Measurements from ENCODE around the gene OLR1. TPM values are rescaled to one million over a fixed set of nuclear protein-coding genes. Genes with fewer than 3 reads are reported as not detected.

Gene OLR1
- total RNA-seq, 1 donor from 2014 or later = not detected

DNA sequence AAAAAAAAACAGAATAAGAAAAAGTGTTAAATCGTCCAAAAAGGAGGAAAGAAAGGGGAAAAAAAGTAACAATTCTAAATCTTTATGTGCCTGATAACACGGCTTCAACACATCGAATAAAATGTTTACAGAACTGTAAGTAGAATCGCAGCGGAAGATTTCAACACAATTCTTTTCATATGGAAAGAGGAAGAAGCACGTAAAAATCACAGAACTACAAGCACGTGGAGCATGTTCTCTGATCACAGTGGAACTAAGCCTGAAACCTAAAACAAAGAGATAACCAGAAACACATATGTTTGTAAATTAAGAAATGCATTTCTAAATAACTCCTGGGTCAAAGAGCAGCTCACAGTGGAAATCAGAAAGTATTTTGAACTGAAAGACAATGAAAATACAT lies 50.7 kb downstream of the OLR1 start:
- Mint-ChIP-seq H3K4me1 (no peaks in the 10 kb centered on the region), H3K9me3 (no peaks in the 10 kb centered on the region), H3K27ac (ENCODE audit: unreplicated experiment) (no peak overlapping the region), H3K36me3 (ENCODE audit: low read depth) (no peaks in the 10 kb centered on the region), H3K4me3 (no peak overlapping the region), H3K27me3 (ENCODE audit: low read depth) (no peaks in the 10 kb centered on the region)
- TF ChIP-seq, protein P1, sequence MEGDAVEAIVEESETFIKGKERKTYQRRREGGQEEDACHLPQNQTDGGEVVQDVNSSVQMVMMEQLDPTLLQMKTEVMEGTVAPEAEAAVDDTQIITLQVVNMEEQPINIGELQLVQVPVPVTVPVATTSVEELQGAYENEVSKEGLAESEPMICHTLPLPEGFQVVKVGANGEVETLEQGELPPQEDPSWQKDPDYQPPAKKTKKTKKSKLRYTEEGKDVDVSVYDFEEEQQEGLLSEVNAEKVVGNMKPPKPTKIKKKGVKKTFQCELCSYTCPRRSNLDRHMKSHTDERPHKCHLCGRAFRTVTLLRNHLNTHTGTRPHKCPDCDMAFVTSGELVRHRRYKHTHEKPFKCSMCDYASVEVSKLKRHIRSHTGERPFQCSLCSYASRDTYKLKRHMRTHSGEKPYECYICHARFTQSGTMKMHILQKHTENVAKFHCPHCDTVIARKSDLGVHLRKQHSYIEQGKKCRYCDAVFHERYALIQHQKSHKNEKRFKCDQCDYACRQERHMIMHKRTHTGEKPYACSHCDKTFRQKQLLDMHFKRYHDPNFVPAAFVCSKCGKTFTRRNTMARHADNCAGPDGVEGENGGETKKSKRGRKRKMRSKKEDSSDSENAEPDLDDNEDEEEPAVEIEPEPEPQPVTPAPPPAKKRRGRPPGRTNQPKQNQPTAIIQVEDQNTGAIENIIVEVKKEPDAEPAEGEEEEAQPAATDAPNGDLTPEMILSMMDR (conservative IDR thresholded peaks at IDR 0.05) = no peak
- DNase-seq (ENCODE audit: low read depth, low spot score) = no peak

DNA sequence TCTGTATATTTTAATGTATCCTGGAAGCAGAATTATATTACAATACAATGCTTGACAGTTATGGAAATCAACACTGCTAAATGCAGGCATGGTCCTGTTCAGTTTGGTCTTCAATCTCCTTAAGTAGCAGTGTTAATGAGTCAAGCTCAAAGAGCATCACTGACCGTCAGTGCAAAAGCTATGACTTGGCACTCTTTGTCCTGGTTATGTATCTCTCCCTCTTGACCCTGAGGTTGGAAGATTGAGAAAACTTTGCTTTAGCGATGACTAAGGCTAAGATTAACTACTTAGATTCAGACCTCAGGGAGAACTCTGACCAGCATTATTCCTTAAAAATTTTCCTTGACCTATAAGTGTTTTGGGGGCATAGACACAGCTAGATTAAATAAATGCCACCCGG lies 52.9 kb downstream of the OLR1 start:
- TF ChIP-seq, protein P1 (conservative IDR thresholded peaks at IDR 0.05) = no peak
- Mint-ChIP-seq H3K36me3 (ENCODE audit: low read depth) (no peaks in the 10 kb centered on the region), H3K27me3 (ENCODE audit: low read depth) (no peaks in the 10 kb centered on the region), H3K9me3 (no peaks in the 10 kb centered on the region), H3K4me3 (no peak overlapping the region), H3K27ac (ENCODE audit: unreplicated experiment) (no peak overlapping the region), H3K4me1 (no peaks in the 10 kb centered on the region)
- DNase-seq (ENCODE audit: low read depth, low spot score) = no peak

DNA sequence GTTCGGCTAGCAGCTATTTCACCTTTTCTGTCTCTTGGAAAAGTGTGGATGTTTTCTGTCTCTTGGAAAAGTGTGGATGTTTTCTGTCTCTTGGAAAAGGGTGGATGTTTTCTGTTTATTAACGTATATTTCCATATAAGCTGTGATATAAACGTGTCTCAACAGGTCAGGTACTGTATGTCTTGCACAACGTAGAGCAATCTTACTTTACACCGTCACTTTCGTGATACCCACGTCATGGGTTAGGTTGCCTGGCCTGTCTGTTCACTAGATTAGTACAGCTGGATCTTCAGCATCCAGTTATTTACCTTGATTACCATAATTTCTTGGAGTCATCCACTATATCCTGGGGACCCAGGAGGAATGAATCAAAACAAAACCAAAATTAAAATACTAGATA lies 56.0 kb downstream of the OLR1 start:
- Mint-ChIP-seq H3K27ac (ENCODE audit: unreplicated experiment) (no peak overlapping the region), H3K9me3 (no peaks in the 10 kb centered on the region), H3K36me3 (ENCODE audit: low read depth) (no peaks in the 10 kb centered on the region), H3K4me1 (no peaks in the 10 kb centered on the region), H3K27me3 (ENCODE audit: low read depth) (no peaks in the 10 kb centered on the region), H3K4me3 (no peak overlapping the region)
- TF ChIP-seq, protein P1 (conservative IDR thresholded peaks at IDR 0.05) = no peak
- DNase-seq (ENCODE audit: low read depth, low spot score) = no peak

GRCh38 chr12:10115311-10115710 lies 56.6 kb downstream of the OLR1 start:
- Mint-ChIP-seq H3K9me3 (no peaks in the 10 kb centered on the region), H3K27me3 (ENCODE audit: low read depth) (no peaks in the 10 kb centered on the region), H3K4me3 (no peak overlapping the region), H3K4me1 (no peaks in the 10 kb centered on the region), H3K27ac (ENCODE audit: unreplicated experiment) (no peak overlapping the region), H3K36me3 (ENCODE audit: low read depth) (no peaks in the 10 kb centered on the region)
- TF ChIP-seq, protein P1 (conservative IDR thresholded peaks at IDR 0.05) = no peak
- no peak for DNase-seq (ENCODE audit: low read depth, low spot score)

GRCh38 chr12:10113920-10114319 lies 58.0 kb downstream of the OLR1 start:
- Mint-ChIP-seq H3K27ac (ENCODE audit: unreplicated experiment) (no peak overlapping the region), H3K36me3 (ENCODE audit: low read depth) (no peaks in the 10 kb centered on the region), H3K4me1 (no peaks in the 10 kb centered on the region), H3K27me3 (ENCODE audit: low read depth) (no peaks in the 10 kb centered on the region), H3K9me3 (no peaks in the 10 kb centered on the region), H3K4me3 (no peak overlapping the region)
- TF ChIP-seq, protein P1 (conservative IDR thresholded peaks at IDR 0.05) = no peak
- no peak for DNase-seq (ENCODE audit: low read depth, low spot score)

- Mint-ChIP-seq H3K36me3 (ENCODE audit: low read depth) (no peaks in the 10 kb centered on the region), H3K4me1 (no peaks in the 10 kb centered on the region), H3K4me3 (no peak overlapping the region), H3K9me3 (no peaks in the 10 kb centered on the region), H3K27ac (ENCODE audit: unreplicated experiment) (no peak overlapping the region), H3K27me3 (ENCODE audit: low read depth) (no peaks in the 10 kb centered on the region)
- DNase-seq (ENCODE audit: low read depth, low spot score) = no peak
- TF ChIP-seq, protein P1 (conservative IDR thresholded peaks at IDR 0.05) = no peak
These were observed 58.9 kb downstream of the OLR1 start for GRCh38 chr12:10113075-10113474.

All from neural crest cell (in vitro differentiated cells).